ENCODE data around the gene BPIFA2. TPM values are rescaled to one million over a fixed set of nuclear protein-coding genes. Genes with fewer than 3 reads are reported as not detected.

Gene BPIFA2
- total RNA-seq, 1 donor from 2014 or later, result not detected

DNA sequence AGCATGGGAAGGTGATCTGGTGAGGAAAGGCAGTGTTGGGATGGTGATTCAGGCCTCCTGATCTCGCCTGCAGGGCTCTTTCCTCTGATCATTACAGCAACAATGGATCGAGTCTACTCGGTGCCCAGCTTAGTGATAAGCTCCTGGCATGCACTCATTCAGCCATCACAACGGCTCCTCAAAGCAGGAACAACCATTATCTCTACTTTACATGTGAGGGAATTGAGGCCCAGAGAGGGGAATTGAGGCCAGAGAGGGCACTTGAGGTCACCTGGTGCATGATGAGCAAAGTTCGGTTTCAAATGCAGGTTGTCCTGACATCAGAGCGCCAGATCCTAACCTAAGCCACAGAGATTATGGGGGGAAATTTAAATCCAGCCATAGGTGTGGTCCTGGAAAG, 42.0 kb upstream of the BPIFA2 start:
- Histone ChIP-seq H3K4me3 (no peak overlapping the region), H3K27me3 (ENCODE audit: low read depth) (no peaks in the 10 kb centered on the region), H3K36me3 (no peaks in the 10 kb centered on the region), H3K4me1 (peaks cover 8% of the 10 kb centered on the region), H3K9me3 (no peaks in the 10 kb centered on the region), H3K27ac (no peak overlapping the region)
- DNase-seq, result no peak
- intact Hi-C loops (cut with DNase I), result no loop called here
- no peak for ATAC-seq
- TF ChIP-seq, protein P1, sequence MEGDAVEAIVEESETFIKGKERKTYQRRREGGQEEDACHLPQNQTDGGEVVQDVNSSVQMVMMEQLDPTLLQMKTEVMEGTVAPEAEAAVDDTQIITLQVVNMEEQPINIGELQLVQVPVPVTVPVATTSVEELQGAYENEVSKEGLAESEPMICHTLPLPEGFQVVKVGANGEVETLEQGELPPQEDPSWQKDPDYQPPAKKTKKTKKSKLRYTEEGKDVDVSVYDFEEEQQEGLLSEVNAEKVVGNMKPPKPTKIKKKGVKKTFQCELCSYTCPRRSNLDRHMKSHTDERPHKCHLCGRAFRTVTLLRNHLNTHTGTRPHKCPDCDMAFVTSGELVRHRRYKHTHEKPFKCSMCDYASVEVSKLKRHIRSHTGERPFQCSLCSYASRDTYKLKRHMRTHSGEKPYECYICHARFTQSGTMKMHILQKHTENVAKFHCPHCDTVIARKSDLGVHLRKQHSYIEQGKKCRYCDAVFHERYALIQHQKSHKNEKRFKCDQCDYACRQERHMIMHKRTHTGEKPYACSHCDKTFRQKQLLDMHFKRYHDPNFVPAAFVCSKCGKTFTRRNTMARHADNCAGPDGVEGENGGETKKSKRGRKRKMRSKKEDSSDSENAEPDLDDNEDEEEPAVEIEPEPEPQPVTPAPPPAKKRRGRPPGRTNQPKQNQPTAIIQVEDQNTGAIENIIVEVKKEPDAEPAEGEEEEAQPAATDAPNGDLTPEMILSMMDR (IDR thresholded peaks at IDR 0.05), result no peak

DNA sequence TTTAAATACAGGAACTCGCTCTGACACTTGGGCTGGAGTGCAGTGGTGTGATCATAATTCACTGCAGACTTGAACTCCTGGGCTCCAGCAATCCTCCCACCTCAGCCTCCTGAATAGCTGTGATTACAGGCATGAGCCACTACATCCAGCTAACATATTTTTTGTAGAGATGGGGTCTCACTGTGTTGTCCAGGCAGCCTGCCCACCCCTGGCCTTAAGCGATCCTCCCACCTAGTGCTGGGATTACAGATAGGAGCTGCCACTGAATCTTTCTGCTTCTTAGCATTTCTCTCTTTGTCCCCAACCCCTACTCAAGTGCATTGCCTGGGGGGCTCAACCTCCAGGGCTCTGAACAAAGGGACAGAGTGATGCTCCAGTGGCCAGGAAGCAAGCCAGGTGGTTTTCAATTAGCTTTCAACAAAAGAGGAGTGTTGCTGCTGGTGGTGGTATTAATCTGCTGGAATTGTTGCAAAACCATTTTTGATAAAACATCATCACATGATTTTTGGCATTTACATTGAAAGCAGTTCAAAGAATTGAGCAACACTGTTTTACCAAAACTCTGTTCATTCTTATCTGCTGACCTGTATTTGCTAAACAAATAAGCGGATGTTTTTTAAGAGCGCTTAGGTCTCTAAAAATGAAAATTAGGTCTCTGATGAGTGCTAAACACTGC, 40.4 kb upstream of the BPIFA2 start:
- DNase-seq, result no peak
- H3K27ac ChIP-seq, result no peak overlapping the region
- H3K4me1 ChIP-seq, result peaks cover 8% of the 10 kb centered on the region
- peak; percentile 37 to 67 for ATAC-seq
- H3K4me3 ChIP-seq, result no peak overlapping the region
- H3K9me3 ChIP-seq, result no peaks in the 10 kb centered on the region
- intact Hi-C loops (cut with DNase I), result no loop called here
- peaks cover 8% of the 10 kb centered on the region for H3K27me3 ChIP-seq (ENCODE audit: low read depth)
- H3K36me3 ChIP-seq, result no peaks in the 10 kb centered on the region
- TF ChIP-seq, protein P1 (IDR thresholded peaks at IDR 0.05), result no peak

DNA sequence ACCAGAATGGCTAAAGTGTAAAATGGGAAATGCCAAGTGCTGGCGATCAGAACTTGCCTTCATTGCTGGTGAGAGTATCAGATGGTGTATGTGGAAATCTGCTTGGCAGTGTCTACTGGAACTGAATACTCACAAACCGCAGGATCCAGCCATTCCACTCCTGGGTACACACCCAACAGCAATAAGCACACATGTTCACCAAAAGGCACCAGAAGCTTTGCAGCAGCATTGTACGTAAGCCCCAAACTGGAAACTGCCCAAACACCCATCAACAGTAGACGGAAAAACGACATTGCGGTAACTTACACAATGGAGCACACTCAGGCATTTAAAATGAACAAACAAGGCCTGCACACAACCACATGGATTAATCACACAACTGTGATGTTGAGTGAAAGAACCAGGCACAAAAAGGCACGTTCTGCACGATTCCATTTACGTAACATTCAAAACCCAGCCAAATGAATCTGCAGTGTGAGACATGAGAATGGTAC, 37.3 kb upstream of the BPIFA2 start:
- H3K4me1 ChIP-seq, result peaks cover 8% of the 10 kb centered on the region
- no peaks in the 10 kb centered on the region for H3K36me3 ChIP-seq
- DNase-seq (no peak), ATAC-seq (peak; percentile 85 to 89)
- H3K9me3 ChIP-seq, result no peaks in the 10 kb centered on the region
- intact Hi-C loops (cut with DNase I), result no loop called here
- peak overlapping the region; percentile 56 for H3K27ac ChIP-seq
- H3K4me3 ChIP-seq, result no peak overlapping the region
- H3K27me3 ChIP-seq (ENCODE audit: low read depth), result peaks cover 9% of the 10 kb centered on the region
- TF ChIP-seq, protein P1 (IDR thresholded peaks at IDR 0.05), result no peak

DNA sequence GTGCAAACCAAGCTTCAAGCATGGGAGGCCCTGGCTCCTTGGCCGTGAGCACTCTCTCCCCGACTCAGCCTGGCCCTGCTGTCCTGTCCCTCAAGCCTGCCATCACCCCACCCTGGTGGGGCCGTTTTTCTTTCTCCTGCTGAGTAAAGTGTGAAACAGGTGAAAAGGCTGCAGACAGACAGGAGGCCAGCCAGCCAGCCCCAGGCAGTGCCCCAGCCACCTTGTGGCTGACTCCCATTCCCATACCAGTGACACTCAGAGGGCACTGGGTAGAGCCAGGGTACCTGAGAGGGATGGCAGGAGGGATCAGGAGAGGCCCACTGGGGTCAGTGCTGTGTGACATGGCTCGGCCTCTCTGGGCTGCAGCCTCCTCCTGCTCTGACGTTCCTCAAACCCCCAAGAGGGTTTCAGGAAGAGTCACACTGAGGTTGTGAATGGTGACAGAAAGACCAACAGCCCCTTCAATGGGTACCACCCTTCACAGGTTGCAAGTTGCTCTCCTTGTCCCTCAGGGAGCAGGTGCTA, 35.9 kb upstream of the BPIFA2 start:
- ATAC-seq (no peak), DNase-seq (no peak)
- H3K4me1 ChIP-seq, result peaks cover 8% of the 10 kb centered on the region
- no peak overlapping the region for H3K4me3 ChIP-seq
- H3K9me3 ChIP-seq, result no peaks in the 10 kb centered on the region
- H3K27ac ChIP-seq, result no peak overlapping the region
- peaks cover 9% of the 10 kb centered on the region for H3K27me3 ChIP-seq (ENCODE audit: low read depth)
- TF ChIP-seq, protein P1 (IDR thresholded peaks at IDR 0.05), result no peak
- H3K36me3 ChIP-seq, result no peaks in the 10 kb centered on the region
- intact Hi-C loops (cut with DNase I), result no loop called here

DNA sequence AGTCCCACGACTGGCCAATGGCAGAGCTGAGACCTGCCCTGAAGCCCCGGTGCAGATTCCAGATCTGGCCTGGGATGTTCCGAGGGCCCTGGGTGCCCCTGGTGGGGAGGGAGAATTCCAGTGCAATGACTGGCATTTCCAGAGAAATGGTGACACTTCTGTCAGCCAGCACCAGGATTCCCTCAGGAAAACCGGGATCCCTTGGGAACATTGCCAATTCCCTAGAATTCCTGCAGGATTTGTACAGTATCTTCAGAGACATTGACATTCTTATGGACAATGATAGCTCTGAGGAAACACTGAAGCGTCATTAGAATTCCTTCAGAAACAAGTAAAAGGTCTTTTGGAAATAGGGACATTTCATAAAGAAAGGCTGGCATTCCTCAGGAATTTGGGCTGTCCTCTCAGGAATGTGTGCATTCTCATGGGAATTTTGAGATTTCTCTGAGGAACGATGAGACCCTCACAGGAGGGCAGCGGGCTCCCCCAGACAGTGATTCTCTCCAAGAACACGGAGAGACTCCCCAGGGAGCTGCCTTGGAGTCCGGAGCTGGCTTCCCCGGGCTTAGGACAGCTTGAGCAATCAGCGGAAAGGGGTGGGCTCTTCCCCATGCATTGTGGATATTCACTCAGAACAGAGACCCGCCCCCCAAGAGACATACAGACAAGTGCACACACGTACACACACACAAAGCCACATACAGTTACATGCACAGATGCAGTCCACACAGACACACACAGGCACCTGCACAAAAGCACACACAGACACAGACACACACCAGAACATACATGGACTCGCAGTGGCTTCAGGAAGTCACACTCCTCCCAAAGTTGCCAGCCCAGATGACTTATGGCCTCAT, 35.2 kb upstream of the BPIFA2 start:
- DNase-seq, result no peak

More for the DNA sequence above, 35.2 kb upstream of the BPIFA2 start:
- TF ChIP-seq, protein P1 (IDR thresholded peaks at IDR 0.05), result no peak
- H3K36me3 ChIP-seq, result no peaks in the 10 kb centered on the region
- no peaks in the 10 kb centered on the region for H3K9me3 ChIP-seq
- intact Hi-C loops (cut with DNase I), result no loop called here
- ATAC-seq, result no peak
- H3K27ac ChIP-seq, result no peak overlapping the region
- H3K4me1 ChIP-seq, result peaks cover 3% of the 10 kb centered on the region
- H3K27me3 ChIP-seq (ENCODE audit: low read depth), result peaks cover 9% of the 10 kb centered on the region
- H3K4me3 ChIP-seq, result no peak overlapping the region

Data from lower lobe of right lung (tissue), 2 donors.